Thyroid gland (tissue), 4 donors: ENCODE results near the gene OVOL2.

Experiments used
- POLR2A ChIP-seq, 2 donors: fragments of 450-650 bp; IDR thresholded peaks; one replicate each; pipeline ENCODE4 v1.6.1; 2017; ENCODE audit warnings: antibody characterized with exemption in 2 of 2, mild to moderate bottlenecking in 2 of 2, moderate library complexity in 1 of 2
- TF ChIP-seq, protein P1 (sequence below), 6 experiments: fragments of 200-600 bp in 3 of 6; fragments of 450-650 bp in 3 of 6; sonication (generic) in 3 of 6; IDR thresholded peaks; one replicate each; pipeline ENCODE4 v1.5.1; 2016 to 2019; ENCODE audit warnings: antibody characterized with exemption in 6 of 6, mild to moderate bottlenecking in 2 of 6, inconsistent platforms in 1 of 6, moderate library complexity in 1 of 6

GRCh38 chr20:18024606-18025127 lies 33.0 kb downstream of the OVOL2 start:
- TF ChIP-seq, protein P1, sequence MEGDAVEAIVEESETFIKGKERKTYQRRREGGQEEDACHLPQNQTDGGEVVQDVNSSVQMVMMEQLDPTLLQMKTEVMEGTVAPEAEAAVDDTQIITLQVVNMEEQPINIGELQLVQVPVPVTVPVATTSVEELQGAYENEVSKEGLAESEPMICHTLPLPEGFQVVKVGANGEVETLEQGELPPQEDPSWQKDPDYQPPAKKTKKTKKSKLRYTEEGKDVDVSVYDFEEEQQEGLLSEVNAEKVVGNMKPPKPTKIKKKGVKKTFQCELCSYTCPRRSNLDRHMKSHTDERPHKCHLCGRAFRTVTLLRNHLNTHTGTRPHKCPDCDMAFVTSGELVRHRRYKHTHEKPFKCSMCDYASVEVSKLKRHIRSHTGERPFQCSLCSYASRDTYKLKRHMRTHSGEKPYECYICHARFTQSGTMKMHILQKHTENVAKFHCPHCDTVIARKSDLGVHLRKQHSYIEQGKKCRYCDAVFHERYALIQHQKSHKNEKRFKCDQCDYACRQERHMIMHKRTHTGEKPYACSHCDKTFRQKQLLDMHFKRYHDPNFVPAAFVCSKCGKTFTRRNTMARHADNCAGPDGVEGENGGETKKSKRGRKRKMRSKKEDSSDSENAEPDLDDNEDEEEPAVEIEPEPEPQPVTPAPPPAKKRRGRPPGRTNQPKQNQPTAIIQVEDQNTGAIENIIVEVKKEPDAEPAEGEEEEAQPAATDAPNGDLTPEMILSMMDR (IDR thresholded peaks at IDR 0.05): no peak
- TF ChIP-seq POLR2A (IDR thresholded peaks at IDR 0.05): no peak
